Posterior cingulate gyrus (tissue), 11 donors: Measurements from ENCODE around the gene ZDHHC14.

Source experiments
- DNase-seq, 10 donors: peaks; one replicate each; pipeline versions ENCODE4 v3.0.0 to v3.0.0-alpha.2; 2020 to 2021; ENCODE audit warnings: mixed read lengths in 3 of 10
- intact Hi-C: fragments of 100-400 bp; cut with DNase I; formaldehyde crosslinking; loops from one replicate; pipeline ENCODE4 v1.15.1; 2023

Gene ZDHHC14

DNA sequence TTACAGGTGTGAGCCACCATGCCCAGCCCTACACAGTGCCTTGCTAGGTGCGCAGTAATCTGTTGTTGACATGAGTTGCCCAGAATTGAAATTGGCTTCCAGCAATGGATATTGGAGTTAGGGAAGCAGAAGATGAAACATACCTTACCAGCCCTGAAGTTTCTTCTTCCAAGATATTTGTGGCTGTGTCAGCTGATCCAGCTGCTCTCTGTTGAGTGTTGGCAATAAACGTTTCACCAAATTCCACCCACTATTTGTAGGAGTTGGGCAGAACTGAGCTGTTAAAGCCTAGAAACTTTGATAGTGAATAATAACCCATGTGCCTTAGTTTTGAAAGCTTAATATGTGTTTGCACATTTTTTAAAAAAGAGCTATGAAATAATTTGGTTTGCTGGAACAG, 223.8 kb downstream of the ZDHHC14 start:
- no peak for DNase-seq
- intact Hi-C loops: no loop called here

DNA sequence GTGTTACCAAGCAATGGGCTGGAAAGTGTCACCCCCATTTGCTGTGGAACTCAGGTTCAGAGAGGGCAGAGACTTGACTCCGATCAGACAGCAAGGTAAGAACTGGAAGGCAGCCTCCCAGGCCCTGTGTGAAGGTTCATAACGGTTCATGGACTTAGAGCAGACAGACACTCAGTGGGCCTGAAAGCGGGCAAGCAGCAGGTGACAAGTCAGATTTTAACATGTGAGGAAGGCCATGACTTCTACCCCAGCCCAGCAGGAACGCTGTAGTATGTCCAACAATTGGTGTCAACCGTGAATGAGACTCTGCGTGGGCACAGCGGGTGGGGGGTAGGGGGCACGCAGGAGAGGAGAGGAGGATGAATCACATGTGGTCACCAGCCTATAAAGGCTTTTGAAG, 224.5 kb downstream of the ZDHHC14 start:
- intact Hi-C loops: no loop called here
- no peak for DNase-seq

- no peak for DNase-seq
- intact Hi-C loops: no loop called here
These were observed 225.5 kb downstream of the ZDHHC14 start for GRCh38 chr6:157606516-157606915.

- no peak for DNase-seq
- intact Hi-C loops: no loop called here
These were observed 226.5 kb downstream of the ZDHHC14 start for GRCh38 chr6:157607317-157608109.

DNA sequence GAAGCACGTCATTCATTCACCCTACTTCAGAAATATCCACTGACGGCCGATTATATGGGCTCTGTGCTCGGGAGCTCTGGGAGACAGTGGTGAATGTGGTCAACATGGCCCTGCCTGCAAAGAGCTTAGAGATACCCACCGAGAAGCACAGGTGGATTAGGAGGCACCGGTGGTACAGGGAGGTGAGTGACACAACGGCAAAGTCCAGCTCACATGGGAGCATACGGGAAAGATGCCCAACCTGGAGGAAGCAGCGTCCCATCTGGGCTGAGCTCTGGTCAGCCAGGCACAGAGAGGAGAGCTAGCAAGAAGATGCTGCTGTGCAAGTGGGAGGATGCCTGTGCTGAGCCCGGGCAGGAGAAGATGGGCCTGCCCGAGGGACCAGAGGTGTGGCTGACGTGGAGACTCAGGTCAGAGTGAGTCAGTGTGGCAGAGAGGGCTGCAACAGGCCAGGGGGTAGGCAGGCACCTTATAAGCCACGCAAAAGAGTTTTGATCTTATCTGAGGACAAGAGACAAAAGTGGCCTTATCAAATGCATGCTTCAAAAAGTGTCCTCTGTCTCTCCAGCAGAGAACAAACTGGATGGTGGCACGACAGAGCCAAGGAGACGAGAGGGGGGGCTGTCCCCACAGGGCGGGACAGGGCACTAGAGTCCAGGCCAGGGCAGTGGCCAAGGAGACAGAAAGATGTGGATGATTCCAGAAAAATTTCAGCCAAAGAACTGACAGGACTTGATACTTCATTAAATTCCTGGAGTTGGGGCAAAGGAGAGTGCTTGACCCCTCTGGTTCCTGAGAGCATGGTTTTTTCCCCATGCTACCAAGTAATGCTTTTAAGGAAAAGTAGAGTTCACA, 227.5 kb downstream of the ZDHHC14 start:
- peak in 1 of 10 donors; percentile 54 for DNase-seq
- intact Hi-C loops: no loop called here

DNA sequence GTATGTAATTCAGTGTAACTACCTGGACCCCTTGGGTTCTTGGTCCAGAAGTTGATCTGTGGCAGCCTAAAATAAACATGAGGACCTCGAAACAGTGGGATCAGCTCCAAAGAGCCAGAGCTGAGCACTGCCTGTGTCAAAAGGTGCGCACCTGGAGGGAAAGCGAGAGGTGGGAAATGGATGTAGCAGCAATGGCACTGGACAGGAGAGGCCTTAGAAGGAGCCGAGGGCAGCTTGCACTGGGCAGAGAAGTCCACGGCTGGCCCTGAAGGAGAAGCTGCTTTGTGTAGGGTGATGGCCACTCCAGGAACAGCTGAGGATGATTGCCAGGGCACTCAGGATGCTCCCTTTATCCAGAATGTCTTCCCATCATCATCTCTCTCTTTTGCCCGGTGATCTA, 228.1 kb downstream of the ZDHHC14 start:
- DNase-seq: no peak
- intact Hi-C loops: no loop called here

- intact Hi-C loops: no loop called here
- peak in 1 of 10 donors; percentile 65 for DNase-seq
These were observed 228.6 kb downstream of the ZDHHC14 start for GRCh38 chr6:157609556-157609955.

DNA sequence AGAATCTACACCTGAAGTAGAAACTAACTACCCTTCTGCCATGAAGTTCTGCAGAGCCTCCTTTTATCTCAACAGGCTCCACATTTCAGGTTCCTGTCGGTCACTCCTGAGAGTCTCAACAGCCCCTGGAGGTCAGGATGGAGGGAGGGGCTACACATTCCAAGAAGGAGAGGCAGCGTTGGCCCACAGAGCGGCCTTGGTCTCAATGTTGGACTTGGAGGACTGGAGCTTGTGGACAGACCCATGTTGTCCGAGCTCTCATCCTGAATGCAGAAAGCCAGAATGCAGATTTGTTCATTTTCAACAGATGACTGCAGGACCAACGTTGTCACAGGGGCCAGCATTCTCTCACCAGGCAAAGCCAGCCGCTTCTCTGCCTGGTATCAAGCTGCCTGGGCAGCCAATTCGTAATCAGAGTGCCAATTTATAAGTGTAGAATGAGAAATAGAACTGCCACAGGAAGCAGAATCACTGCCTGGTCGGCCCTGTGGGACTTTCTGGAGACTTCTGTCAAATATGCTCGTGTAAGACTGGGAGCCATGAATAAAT, 229.5 kb downstream of the ZDHHC14 start:
- no peak for DNase-seq

GRCh38 chr6:157611406-157611805, 230.4 kb downstream of the ZDHHC14 start:
- DNase-seq: no peak
- intact Hi-C loops: no loop called here

More for the DNA sequence above, 229.5 kb downstream of the ZDHHC14 start:
- intact Hi-C loops: no loop called here

- no peak for DNase-seq
- intact Hi-C loops: no loop called here
These were observed 232.1 kb downstream of the ZDHHC14 start for GRCh38 chr6:157613011-157613522.

GRCh38 chr6:157614026-157614568, 233.1 kb downstream of the ZDHHC14 start:
- intact Hi-C loops: no loop called here
- peak in 1 of 10 donors; percentile 64 for DNase-seq

- intact Hi-C loops: no loop called here
- DNase-seq: peak in 1 of 10 donors; percentile 81
These were observed 234.4 kb downstream of the ZDHHC14 start for GRCh38 chr6:157615420-157615769.

GRCh38 chr6:157615951-157616350, 235.0 kb downstream of the ZDHHC14 start:
- no peak for DNase-seq
- intact Hi-C loops: no loop called here

DNA sequence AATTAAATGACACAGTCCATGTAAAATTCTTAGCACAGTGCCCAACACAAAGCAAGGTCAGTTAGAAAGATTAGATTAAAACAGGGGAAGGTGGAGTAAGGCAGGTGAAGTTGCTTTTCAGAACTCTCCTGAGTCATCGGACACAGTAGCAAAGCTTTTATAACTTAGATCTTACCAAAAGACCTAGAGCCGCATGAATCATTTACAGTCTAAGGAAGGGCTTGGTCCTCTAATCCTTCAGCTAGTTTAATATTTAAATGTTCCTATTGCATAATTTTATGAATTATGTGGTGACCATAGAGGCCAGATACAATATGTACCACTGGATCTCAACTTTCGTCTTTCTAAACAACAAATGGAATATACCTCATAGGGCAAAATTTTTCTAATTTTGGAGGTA, 240.0 kb downstream of the ZDHHC14 start:
- no peak for DNase-seq
- intact Hi-C loops: no loop called here

DNA sequence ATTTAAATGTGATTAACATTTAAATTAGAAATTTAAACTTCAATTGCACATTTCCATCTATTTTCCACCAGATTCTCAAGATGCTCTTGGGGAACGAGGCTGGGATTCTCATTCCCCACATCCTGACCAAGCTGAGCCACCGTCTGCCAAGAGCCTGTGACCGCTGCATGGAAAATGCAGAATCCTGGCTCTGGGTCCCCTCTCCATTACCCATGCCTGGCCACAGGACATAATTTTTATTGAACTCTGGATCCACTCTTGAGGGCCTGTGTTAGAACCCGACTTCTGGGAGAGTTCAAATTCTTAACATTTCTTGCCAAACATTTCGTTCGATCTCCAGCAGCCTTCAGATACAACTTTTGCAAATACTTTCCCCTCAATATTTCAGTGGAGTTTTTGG, 240.4 kb downstream of the ZDHHC14 start:
- intact Hi-C loops: no loop called here
- DNase-seq: no peak

GRCh38 chr6:157622427-157622826, 241.4 kb downstream of the ZDHHC14 start:
- intact Hi-C loops: no loop called here

GRCh38 chr6:157625111-157625510, 244.1 kb downstream of the ZDHHC14 start:
- intact Hi-C loops: no loop called here
- DNase-seq: no peak

More at GRCh38 chr6:157622427-157622826, 241.4 kb downstream of the ZDHHC14 start:
- DNase-seq: no peak

DNA sequence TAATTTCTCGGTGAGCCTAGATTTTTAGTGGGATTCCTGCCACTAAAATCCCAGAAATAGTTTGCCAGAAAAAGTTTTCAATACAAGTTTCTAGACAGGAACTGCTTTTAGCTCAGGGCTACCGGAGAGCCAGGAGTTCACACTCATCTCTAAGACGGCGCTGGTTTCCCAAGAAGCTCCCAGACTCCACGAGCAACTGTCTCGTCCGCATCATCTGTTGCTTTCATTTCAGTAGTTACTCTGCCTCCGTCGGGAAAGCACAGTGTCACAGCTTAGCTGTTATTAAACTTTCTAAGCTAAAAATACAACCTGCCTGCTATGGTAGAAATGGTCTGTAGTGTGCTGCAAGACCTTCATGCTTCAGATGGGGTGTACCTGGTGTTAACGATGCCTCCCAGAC, 244.8 kb downstream of the ZDHHC14 start:
- intact Hi-C loops: no loop called here
- no peak for DNase-seq

DNA sequence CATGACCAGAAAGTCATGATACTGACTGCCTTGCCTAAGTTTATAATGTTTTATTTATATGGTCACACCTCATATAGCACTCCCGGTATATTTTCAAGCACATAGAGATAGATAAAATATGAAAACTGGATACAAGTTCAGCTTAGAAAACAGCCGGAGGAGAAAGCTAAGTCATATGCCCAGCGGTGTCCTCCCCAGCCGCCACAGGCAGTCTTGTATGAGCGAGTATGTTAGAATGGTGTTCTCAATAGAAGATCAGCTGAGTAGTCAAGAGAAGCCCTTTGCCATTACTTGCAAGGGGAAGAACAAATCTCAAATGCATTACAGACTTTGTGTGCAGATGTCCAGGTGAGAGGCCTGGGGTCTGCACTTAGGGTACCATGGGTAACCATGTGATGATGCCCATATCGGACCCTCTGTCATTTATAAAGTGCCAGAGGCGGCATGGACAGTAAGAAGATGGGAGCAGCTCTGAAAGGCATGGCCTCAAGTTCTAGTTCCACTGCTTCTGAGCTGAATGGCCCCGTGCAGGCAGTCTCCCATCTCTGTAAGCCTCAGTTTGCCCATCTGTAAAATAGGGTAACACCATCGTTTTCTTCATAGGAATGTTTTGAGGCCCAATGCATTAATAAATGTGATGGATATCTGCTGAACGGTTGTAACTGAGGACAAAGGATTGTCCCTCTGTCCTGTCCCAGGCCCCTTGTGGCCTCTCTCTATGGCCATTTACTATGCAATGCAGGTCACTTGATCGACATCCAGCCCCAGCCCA, 246.4 kb downstream of the ZDHHC14 start:
- intact Hi-C loops: no loop called here
- no peak for DNase-seq

DNA sequence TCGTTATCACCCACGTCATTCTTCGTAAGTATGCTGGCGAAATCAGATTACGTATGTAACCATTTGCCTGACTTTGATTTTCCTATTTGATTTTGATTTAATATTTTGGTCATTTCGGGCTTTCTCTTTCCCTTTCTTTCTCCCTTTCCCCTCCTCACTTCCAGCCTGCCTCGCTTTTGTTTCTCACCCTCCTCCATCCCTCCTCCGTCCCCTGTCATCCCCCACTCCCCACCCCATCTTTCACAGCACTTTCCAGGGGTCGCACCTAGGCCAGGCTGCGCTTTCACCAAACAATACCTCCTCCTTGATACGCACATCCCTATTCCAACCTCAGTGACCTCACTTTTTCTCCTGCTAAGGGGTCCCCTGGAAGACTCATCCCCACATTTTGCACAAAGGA, 247.5 kb downstream of the ZDHHC14 start:
- intact Hi-C loops: no loop called here
- DNase-seq: no peak
